B cell (primary cell): ENCODE data around the gene KLHL13. TPM values are rescaled to one million over a fixed set of nuclear protein-coding genes. Genes with fewer than 3 reads are reported as not detected.

Experiments
- ATAC-seq: fragments of 200-7000 bp; cut with Tn5 transposase; one replicate; pipeline ENCODE4 v1.10.0; 2021; ENCODE audit warnings: low read depth, mild to moderate bottlenecking, moderate number of reproducible peaks, moderate library complexity
- CTCF ChIA-PET: fragments of 350-600 bp; sonication (Branson Sonifier 250); formaldehyde crosslinking; loops from one replicate; lab custom pipeline; 2021; ENCODE audit warnings: antibody characterized with exemption, inconsistent platforms; lab: Charles Lee
- POLR2A ChIA-PET: fragments of 350-600 bp; sonication (Branson Sonifier 250); formaldehyde crosslinking; loops from one replicate; lab custom pipeline; 2021; ENCODE audit warnings: antibody characterized with exemption; lab: Charles Lee
- DNase-seq: peaks from one replicate; pipeline ENCODE4 v3.0.0; 2013
- H2AFZ ChIP-seq: 2 replicates; pipeline ENCODE4 v1.6.1; 2012; ENCODE audit warnings: mild to moderate bottlenecking, low read depth, low read length; ENCODE audit not compliant: insufficient read depth, poor library complexity, severe bottlenecking
- H3K27ac ChIP-seq, 2 donors: 1 replicate in 1 of 2; 2 replicates in 1 of 2; pipeline ENCODE4 v1.5.1; 2012 to 2013; ENCODE audit warnings: low read length in 2 of 2, mild to moderate bottlenecking in 2 of 2, moderate library complexity in 1 of 2
- H3K27me3 ChIP-seq, 4 experiments: fragments of 200-600 bp in 1 of 4; sonication (generic) in 1 of 4; replicated peaks in 1 of 4; 1 replicate in 2 of 4; 2 replicates in 2 of 4; pipeline versions ENCODE4 v1.6.1 to v1.7.0; 2013 to 2016; ENCODE audit warnings: low read length in 3 of 4, mild to moderate bottlenecking in 2 of 4, mixed read lengths in 1 of 4, moderate library complexity in 1 of 4; ENCODE audit not compliant: insufficient read depth in 4 of 4, control insufficient read depth in 3 of 4; ENCODE audit errors: control extremely low read depth in 1 of 4
- H3K36me3 ChIP-seq, 2 experiments: replicated peaks in 1 of 2; 1 replicate in 1 of 2; 2 replicates in 1 of 2; pipeline versions ENCODE4 v1.6.1 to v1.7.1; 2013; ENCODE audit warnings: low read length in 1 of 2; ENCODE audit not compliant: insufficient read depth in 2 of 2, control insufficient read depth in 1 of 2; ENCODE audit errors: control extremely low read depth in 1 of 2, extremely low read depth in 1 of 2
- H3K4me1 ChIP-seq, 2 donors: fragments of 200-600 bp in 1 of 2; sonication (generic) in 1 of 2; 1 replicate in 1 of 2; 2 replicates in 1 of 2; pipeline versions ENCODE4 v1.5.1 to v1.6.1; 2013 to 2017; ENCODE audit warnings: low read length in 2 of 2; ENCODE audit not compliant: control insufficient read depth in 2 of 2, insufficient read depth in 2 of 2
- H3K4me2 ChIP-seq: replicated peaks from 2 replicates; pipeline ENCODE3; 2012; ENCODE audit warnings: mild to moderate bottlenecking, low read depth, low read length; ENCODE audit not compliant: poor library complexity, severe bottlenecking
- H3K4me3 ChIP-seq, 5 experiments: fragments of 200-600 bp in 1 of 5; sonication (generic) in 1 of 5; 1 replicate in 3 of 5; 2 replicates in 2 of 5; pipeline versions ENCODE4 v1.5.1 to v1.7.0; 2011 to 2016; ENCODE audit warnings: low read length in 4 of 5, mild to moderate bottlenecking in 4 of 5, low read depth in 2 of 5, control low read depth in 1 of 5, moderate library complexity in 1 of 5; ENCODE audit not compliant: insufficient read depth in 1 of 5; ENCODE audit errors: control extremely low read depth in 1 of 5, extremely low read depth in 1 of 5
- H3K79me2 ChIP-seq: fragments of 200-600 bp; sonication (generic); one replicate; pipeline ENCODE4 v1.6.0; 2016; ENCODE audit warnings: low read length; ENCODE audit not compliant: control insufficient read depth, insufficient read depth
- H3K9ac ChIP-seq: fragments of 200-600 bp; sonication (generic); 2 replicates; pipeline ENCODE4 v1.6.1; 2017; ENCODE audit warnings: mild to moderate bottlenecking, low read length, moderate library complexity
- H3K9me3 ChIP-seq, 3 donors: one replicate each; pipeline versions ENCODE4 v1.6.1 to v1.7.1; 2013; ENCODE audit warnings: low read length in 2 of 3; ENCODE audit not compliant: control insufficient read depth in 2 of 3, insufficient read depth in 1 of 3; ENCODE audit errors: control extremely low read depth in 1 of 3
- H4K20me1 ChIP-seq: 2 replicates; pipeline ENCODE4 v1.6.0; 2012; ENCODE audit warnings: mild to moderate bottlenecking, low read length; ENCODE audit not compliant: insufficient read depth, control insufficient read depth, poor library complexity, severe bottlenecking
- H3K27ac Mint-ChIP-seq: one replicate; pipeline ENCODE4 v1.8.0; 2021; ENCODE audit warnings: mixed read lengths
- H3K27me3 Mint-ChIP-seq: one replicate; pipeline ENCODE4 v1.8.0; 2021; ENCODE audit warnings: mixed read lengths
- H3K4me1 Mint-ChIP-seq: one replicate; pipeline ENCODE4 v1.8.0; 2021; ENCODE audit warnings: mixed read lengths
- H3K4me3 Mint-ChIP-seq: one replicate; pipeline ENCODE4 v1.8.0; 2021; ENCODE audit warnings: mixed read lengths
- H3K9me3 Mint-ChIP-seq: one replicate; pipeline ENCODE4 v1.8.0; 2022; ENCODE audit warnings: mixed read lengths; ENCODE audit not compliant: insufficient read depth
- CTCF ChIP-seq: fragments of 200-600 bp; IDR thresholded peaks from one replicate; pipeline ENCODE4 v1.8.0; 2022; ENCODE audit warnings: antibody characterized with exemption, mild to moderate bottlenecking
- EZH2 ChIP-seq: IDR thresholded peaks from 2 replicates; pipeline ENCODE4 v1.6.1; 2012; ENCODE audit warnings: borderline replicate concordance, low read depth, mild to moderate bottlenecking, moderate library complexity, low read length; ENCODE audit not compliant: insufficient read depth, poor library complexity, severe bottlenecking
- WGBS: methylation state at CpG from one replicate; pipeline ENCODE4 v1.1.5; 2013; ENCODE audit warnings: missing lambda C conversion rate; ENCODE audit not compliant: insufficient coverage; 5-methylcytosine and 5-hydroxymethylcytosine counted together
- intact Hi-C: fragments of 100-400 bp; cut with micrococcal nuclease; formaldehyde crosslinking; loops from one replicate; pipeline ENCODE4 v1.10.0; 2022
- polyA minus RNA-seq: library from RNA; depleted of rRNA, polyadenylated mRNA; stranded (reverse); fragments of >200 nt; gene quantifications from 2 replicates; pipeline ENCODE4 v1.2.3, GENCODE V29; 2012
- polyA plus RNA-seq: library from polyadenylated mRNA; depleted of rRNA; stranded (reverse); fragments of >200 nt; gene quantifications from 2 replicates; pipeline ENCODE4 v1.2.3, GENCODE V29; 2012
- total RNA-seq, 2 donors: library from RNA; stranded (reverse); fragments of 120-200 nt in 1 of 2; gene quantifications; 1 replicate in 1 of 2; 2 replicates in 1 of 2; pipeline versions ENCODE4 v1.2.3 to v1.2.4, GENCODE V29; 2013 to 2022

The KLHL13 gene
- total RNA-seq, result not detected in 2 replicates
- 1.5 TPM for total RNA-seq (2013)
- polyA plus RNA-seq, result 0.04 TPM in 1 of 2 replicates, not detected in the other
- 0.60 TPM in 1 of 2 replicates, not detected in the other for polyA minus RNA-seq

- no peak within 1 kb of the TSS for H3K27ac ChIP-seq
- H3K4me3 Mint-ChIP-seq, result peak within 1 kb of the TSS; percentile 80
- peaks cover 10% of the 10 kb centered on the region for H3K4me1 Mint-ChIP-seq
- peak within 1 kb of the TSS in 4 of 5 experiments; percentile 13 to 42 (median 25) for H3K4me3 ChIP-seq
- no peaks in the 10 kb centered on the region for H3K36me3 ChIP-seq
- WGBS, result 1% methylated on average over 26 of the region's 42 CpGs
- H3K9me3 ChIP-seq, result no peaks in the 10 kb centered on the region
- peak within 1 kb of the TSS; percentile 30 for H2AFZ ChIP-seq
- peak within 1 kb of the TSS; percentile 54 for H3K9ac ChIP-seq
- ATAC-seq (no peak), DNase-seq (peak; percentile 1)
- intact Hi-C loops, result no loop called here
- H3K9me3 Mint-ChIP-seq, result no peaks in the 10 kb centered on the region
- H3K4me1 ChIP-seq, result peaks cover 0 to 6% of the 10 kb centered on the region in 2 donors
- H4K20me1 ChIP-seq, result no peaks in the 10 kb centered on the region
- H3K27ac Mint-ChIP-seq, result no peak within 1 kb of the TSS
- H3K27me3 ChIP-seq, result peaks cover 0 to 2% (median 0%) of the 10 kb centered on the region in 4 experiments
- no peaks in the 10 kb centered on the region for H3K79me2 ChIP-seq
- peaks cover 23% of the 10 kb centered on the region for H3K27me3 Mint-ChIP-seq
- POLR2A ChIA-PET, result no interaction called here
- peak within 1 kb of the TSS; percentile 54 for H3K4me2 ChIP-seq
- TF ChIP-seq CTCF (no peak), EZH2 (no peak)
- CTCF ChIA-PET, result no interaction called here
Observed at GRCh38 chrX:118116713-118117550, at the start of gene KLHL13. Gene KLHL13 (minus strand): TSS chrX:118116810. CDS start chrX:118028473, 88,337 bp downstream.

GRCh38 chrX:118164138-118164537 is 47.5 kb upstream of the KLHL13 start:
- no peak overlapping the region for H3K4me3 ChIP-seq
- H3K79me2 ChIP-seq, result no peaks in the 10 kb centered on the region
- no CpG with 5 or more reads among the region's 1 CpG for WGBS
- Mint-ChIP-seq H3K9me3 (no peaks in the 10 kb centered on the region), H3K27me3 (no peaks in the 10 kb centered on the region), H3K4me3 (no peak overlapping the region), H3K4me1 (no peaks in the 10 kb centered on the region), H3K27ac (no peak overlapping the region)
- POLR2A ChIA-PET, result no interaction called here
- CTCF ChIA-PET, result no interaction called here
- no peaks in the 10 kb centered on the region for H3K4me1 ChIP-seq
- no peak for ATAC-seq
- no peak overlapping the region for H2AFZ ChIP-seq
- no peaks in the 10 kb centered on the region for H3K36me3 ChIP-seq
- intact Hi-C loops, result no loop called here
- DNase-seq, result no peak
- H3K9ac ChIP-seq, result no peak overlapping the region
- H4K20me1 ChIP-seq, result no peaks in the 10 kb centered on the region
- no peaks in the 10 kb centered on the region for H3K27me3 ChIP-seq
- H3K9me3 ChIP-seq, result no peaks in the 10 kb centered on the region
- H3K4me2 ChIP-seq, result no peak overlapping the region
- H3K27ac ChIP-seq, result no peak overlapping the region
- TF ChIP-seq EZH2 (no peak), CTCF (no peak)
